RWPE2 (cell line): ENCODE data around the gene SYTL3.

Source experiments
- ATAC-seq: fragments of 200-7000 bp; cut with Tn5 transposase; 3 replicates; pipeline ENCODE4 v1.9.1; 2021; ENCODE audit warnings: low read depth
- DNase-seq: peaks from one replicate; pipeline ENCODE4 v3.0.0-alpha.2; 2020; ENCODE audit warnings: low spot score
- H3K27ac ChIP-seq: fragments of 450-650 bp; 2 replicates; pipeline ENCODE4 v1.5.1; 2017; ENCODE audit warnings: mild to moderate bottlenecking; ENCODE audit not compliant: poor library complexity, severe bottlenecking
- H3K27me3 ChIP-seq: fragments of 250-450 bp; sonication (Bioruptor Pico); 2 replicates; pipeline ENCODE4 v1.5.1; 2021; ENCODE audit warnings: mild to moderate bottlenecking, moderate library complexity; ENCODE audit not compliant: insufficient read depth, poor library complexity, severe bottlenecking
- H3K36me3 ChIP-seq: fragments of 250-450 bp; sonication (Bioruptor Pico); 2 replicates; pipeline ENCODE4 v1.5.1; 2020; ENCODE audit warnings: low read depth, mild to moderate bottlenecking, moderate library complexity
- H3K4me1 ChIP-seq: fragments of 250-450 bp; sonication (Bioruptor Pico); 2 replicates; pipeline ENCODE4 v1.5.1; 2021; ENCODE audit warnings: mild to moderate bottlenecking, moderate library complexity; ENCODE audit not compliant: insufficient read depth, poor library complexity, severe bottlenecking
- H3K4me3 ChIP-seq: fragments of 250-450 bp; sonication (Bioruptor Pico); 2 replicates; pipeline ENCODE4 v1.5.1; 2021; ENCODE audit warnings: mild to moderate bottlenecking, moderate library complexity; ENCODE audit not compliant: severe bottlenecking
- H3K9me3 ChIP-seq: fragments of 250-450 bp; sonication (Bioruptor Pico); 2 replicates; pipeline ENCODE4 v1.5.1; 2021; ENCODE audit warnings: mild to moderate bottlenecking, moderate library complexity; ENCODE audit not compliant: severe bottlenecking
- TF ChIP-seq, protein P1 (sequence below): fragments of 450-650 bp; IDR thresholded peaks from one replicate; pipeline ENCODE4 v1.5.1; 2017; ENCODE audit warnings: mild to moderate bottlenecking, moderate library complexity; ENCODE audit not compliant: poor library complexity, severe bottlenecking

Gene SYTL3

DNA sequence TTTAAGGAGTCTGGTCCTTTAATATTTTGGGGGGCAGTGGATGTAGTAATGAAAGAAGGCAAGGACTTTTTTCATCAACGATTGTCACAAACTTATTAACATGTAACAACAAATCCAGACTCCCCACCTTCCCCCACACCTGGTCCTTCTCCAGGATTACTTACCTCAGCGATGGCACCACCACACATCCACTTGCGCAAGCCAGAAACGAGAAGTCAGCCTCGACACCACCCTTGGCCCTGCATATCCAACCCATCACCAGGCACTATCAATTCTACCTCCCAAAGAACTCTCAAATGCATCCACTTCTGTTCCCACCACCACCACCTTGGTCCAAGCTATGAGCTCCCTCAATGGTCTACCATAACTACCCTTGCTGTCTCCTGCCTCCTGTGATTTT lies 162.8 kb downstream of the SYTL3 start:
- H3K4me1 ChIP-seq = peaks cover 83% of the 10 kb centered on the region
- TF ChIP-seq, protein P1, sequence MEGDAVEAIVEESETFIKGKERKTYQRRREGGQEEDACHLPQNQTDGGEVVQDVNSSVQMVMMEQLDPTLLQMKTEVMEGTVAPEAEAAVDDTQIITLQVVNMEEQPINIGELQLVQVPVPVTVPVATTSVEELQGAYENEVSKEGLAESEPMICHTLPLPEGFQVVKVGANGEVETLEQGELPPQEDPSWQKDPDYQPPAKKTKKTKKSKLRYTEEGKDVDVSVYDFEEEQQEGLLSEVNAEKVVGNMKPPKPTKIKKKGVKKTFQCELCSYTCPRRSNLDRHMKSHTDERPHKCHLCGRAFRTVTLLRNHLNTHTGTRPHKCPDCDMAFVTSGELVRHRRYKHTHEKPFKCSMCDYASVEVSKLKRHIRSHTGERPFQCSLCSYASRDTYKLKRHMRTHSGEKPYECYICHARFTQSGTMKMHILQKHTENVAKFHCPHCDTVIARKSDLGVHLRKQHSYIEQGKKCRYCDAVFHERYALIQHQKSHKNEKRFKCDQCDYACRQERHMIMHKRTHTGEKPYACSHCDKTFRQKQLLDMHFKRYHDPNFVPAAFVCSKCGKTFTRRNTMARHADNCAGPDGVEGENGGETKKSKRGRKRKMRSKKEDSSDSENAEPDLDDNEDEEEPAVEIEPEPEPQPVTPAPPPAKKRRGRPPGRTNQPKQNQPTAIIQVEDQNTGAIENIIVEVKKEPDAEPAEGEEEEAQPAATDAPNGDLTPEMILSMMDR = no peak
- no peak for ATAC-seq
- DNase-seq = no peak
- no peaks in the 10 kb centered on the region for H3K27me3 ChIP-seq
- peaks cover 100% of the 10 kb centered on the region for H3K36me3 ChIP-seq
- peak overlapping the region; percentile 1 for H3K27ac ChIP-seq
- H3K4me3 ChIP-seq = no peak overlapping the region
- H3K9me3 ChIP-seq = no peaks in the 10 kb centered on the region

DNA sequence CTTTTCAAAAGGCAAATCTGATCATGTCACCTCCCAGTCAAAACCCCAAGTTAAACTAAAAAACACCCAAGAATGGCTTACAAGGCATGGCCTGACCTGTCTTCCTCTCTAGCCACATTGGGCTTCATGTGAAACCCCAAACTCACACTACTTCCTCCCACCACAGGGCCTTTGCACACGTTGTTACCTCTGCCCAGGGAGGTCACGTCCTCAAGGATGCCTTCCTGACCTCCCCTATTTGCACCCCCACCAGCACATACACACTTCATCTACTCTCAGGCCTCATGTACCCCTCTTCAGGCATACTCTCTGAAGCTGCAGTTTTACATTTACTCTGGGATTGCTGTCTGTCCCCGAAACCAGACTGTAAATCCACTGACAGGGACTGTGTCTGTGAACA lies 163.2 kb downstream of the SYTL3 start:
- Histone ChIP-seq H3K27ac (peak overlapping the region; percentile 1), H3K4me1 (peaks cover 78% of the 10 kb centered on the region), H3K9me3 (no peaks in the 10 kb centered on the region), H3K27me3 (no peaks in the 10 kb centered on the region), H3K36me3 (peaks cover 100% of the 10 kb centered on the region), H3K4me3 (no peak overlapping the region)
- ATAC-seq (no peak), DNase-seq (no peak)
- TF ChIP-seq, protein P1 = no peak
